NT2/D1 (cell line): ENCODE data around the gene LURAP1L.

Experiments used
- DNase-seq: peaks from one replicate; pipeline ENCODE4 v3.0.0-alpha.2; 2011; ENCODE audit warnings: low read depth, low spot score
- H3K27me3 ChIP-seq: 2 replicates; pipeline ENCODE4 v1.6.0; 2011; ENCODE audit warnings: mild to moderate bottlenecking; ENCODE audit not compliant: insufficient read length, insufficient read depth
- H3K36me3 ChIP-seq: 2 replicates; pipeline ENCODE4 v1.6.1; 2011; ENCODE audit warnings: mild to moderate bottlenecking, low read length, mixed read lengths; ENCODE audit not compliant: insufficient read depth, insufficient read length
- H3K4me1 ChIP-seq: 2 replicates; pipeline ENCODE4 v1.5.1; 2011; ENCODE audit not compliant: insufficient read depth, insufficient read length
- H3K4me3 ChIP-seq: 2 replicates; pipeline ENCODE4 v1.5.1; 2011; ENCODE audit warnings: low read depth; ENCODE audit not compliant: insufficient read length
- H3K9ac ChIP-seq: 2 replicates; pipeline ENCODE4 v1.6.0; 2011; ENCODE audit warnings: low read depth; ENCODE audit not compliant: insufficient read length
- H3K9me3 ChIP-seq: 2 replicates; pipeline ENCODE4 v1.5.1; 2011; ENCODE audit warnings: mild to moderate bottlenecking, low read length; ENCODE audit not compliant: insufficient read depth
- SUZ12 ChIP-seq: IDR thresholded peaks from 2 replicates; pipeline ENCODE4 v1.6.1; 2011; ENCODE audit not compliant: insufficient read length, insufficient read depth; ENCODE audit errors: extremely low read depth
- YY1 ChIP-seq: IDR thresholded peaks from 2 replicates; pipeline ENCODE4 v1.6.1; 2011; ENCODE audit not compliant: insufficient read length, insufficient read depth
- ZNF274 ChIP-seq: IDR thresholded peaks from 2 replicates; pipeline ENCODE4 v1.6.1; 2011; ENCODE audit warnings: mild to moderate bottlenecking, low read depth, low read length

Gene LURAP1L

GRCh38 chr9:12785941-12786340, 11.1 kb downstream of the LURAP1L start:
- Histone ChIP-seq H3K4me1 (no peaks in the 10 kb centered on the region), H3K9me3 (no peaks in the 10 kb centered on the region; the same call in 1 of the 2 replicates), H3K4me3 (no peak overlapping the region), H3K27me3 (no peaks in the 10 kb centered on the region), H3K9ac (no peak overlapping the region), H3K36me3 (no peaks in the 10 kb centered on the region)
- no peak for DNase-seq
- TF ChIP-seq ZNF274 (no peak), SUZ12 (no peak), YY1 (no peak)

DNA sequence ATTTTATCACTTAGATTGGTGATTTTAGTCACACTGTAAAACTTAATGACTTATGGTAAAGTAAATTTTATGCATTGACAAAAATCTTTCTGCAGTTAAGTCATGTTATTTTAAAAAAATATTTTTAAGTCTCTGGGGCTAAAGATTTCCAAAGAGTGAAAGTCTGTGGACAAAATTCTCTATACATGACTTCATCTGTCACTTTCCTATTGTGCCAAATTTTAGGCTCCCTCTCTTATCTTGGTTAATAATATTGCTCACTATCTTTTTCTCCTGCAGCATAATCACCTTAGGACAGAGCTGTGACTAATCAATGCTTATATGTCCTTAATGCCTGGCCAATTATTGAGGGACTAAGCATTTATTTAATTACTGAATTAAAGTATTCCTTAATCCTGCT, 15.2 kb downstream of the LURAP1L start:
- no peaks in the 10 kb centered on the region for H3K27me3 ChIP-seq
- H3K4me3 ChIP-seq, result no peak overlapping the region
- TF ChIP-seq ZNF274, result no peak
- TF ChIP-seq SUZ12, result no peak
- no peak for TF ChIP-seq YY1
- H3K36me3 ChIP-seq, result no peaks in the 10 kb centered on the region
- H3K9me3 ChIP-seq, result no peaks in the 10 kb centered on the region
- H3K4me1 ChIP-seq, result no peaks in the 10 kb centered on the region
- no peak for DNase-seq
- no peak overlapping the region for H3K9ac ChIP-seq

GRCh38 chr9:12790883-12791282, 16.1 kb downstream of the LURAP1L start:
- H3K4me1 ChIP-seq, result no peaks in the 10 kb centered on the region
- H3K4me3 ChIP-seq, result no peak overlapping the region
- H3K9ac ChIP-seq, result no peak overlapping the region
- no peak for DNase-seq
- no peaks in the 10 kb centered on the region for H3K27me3 ChIP-seq
- TF ChIP-seq SUZ12 (no peak), ZNF274 (no peak), YY1 (no peak)
- no peaks in the 10 kb centered on the region for H3K9me3 ChIP-seq
- no peaks in the 10 kb centered on the region for H3K36me3 ChIP-seq

DNA sequence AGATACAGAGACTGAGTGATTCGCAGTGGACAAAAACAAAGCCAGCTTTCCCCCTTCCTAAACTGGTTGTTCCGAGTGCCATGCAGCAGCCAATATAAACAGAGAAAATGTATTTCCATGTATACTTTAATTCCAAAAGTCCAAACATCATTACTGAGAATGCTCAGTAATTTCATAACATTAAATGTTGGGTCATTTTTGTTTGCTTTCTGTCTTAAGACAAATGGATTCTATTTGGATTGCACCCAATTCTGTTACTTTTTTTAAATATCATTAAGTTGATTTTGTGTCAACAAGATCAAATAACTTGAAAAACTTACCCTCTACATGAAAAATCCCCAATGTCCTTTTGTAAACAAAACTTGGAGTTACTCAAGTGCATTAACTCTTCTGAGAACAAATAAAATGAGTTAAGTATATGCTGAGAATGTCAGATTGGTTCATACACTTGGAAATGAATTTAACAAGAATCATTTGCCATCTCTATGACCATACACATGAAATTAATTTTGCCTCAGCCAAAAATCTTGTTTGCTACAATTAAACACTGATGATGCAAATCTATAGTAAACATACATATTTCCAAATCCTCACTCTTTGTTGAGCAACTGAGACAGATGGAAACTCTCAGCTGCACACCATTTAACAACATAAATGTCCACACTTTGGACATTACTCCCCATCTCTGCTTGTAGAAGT, 19.4 kb downstream of the LURAP1L start:
- no peak for DNase-seq
- H3K4me3 ChIP-seq, result no peak overlapping the region
- no peaks in the 10 kb centered on the region for H3K9me3 ChIP-seq
- H3K27me3 ChIP-seq, result no peaks in the 10 kb centered on the region
- no peak overlapping the region for H3K9ac ChIP-seq
- no peaks in the 10 kb centered on the region for H3K4me1 ChIP-seq
- TF ChIP-seq SUZ12 (no peak), YY1 (no peak)
- no peaks in the 10 kb centered on the region for H3K36me3 ChIP-seq

DNA sequence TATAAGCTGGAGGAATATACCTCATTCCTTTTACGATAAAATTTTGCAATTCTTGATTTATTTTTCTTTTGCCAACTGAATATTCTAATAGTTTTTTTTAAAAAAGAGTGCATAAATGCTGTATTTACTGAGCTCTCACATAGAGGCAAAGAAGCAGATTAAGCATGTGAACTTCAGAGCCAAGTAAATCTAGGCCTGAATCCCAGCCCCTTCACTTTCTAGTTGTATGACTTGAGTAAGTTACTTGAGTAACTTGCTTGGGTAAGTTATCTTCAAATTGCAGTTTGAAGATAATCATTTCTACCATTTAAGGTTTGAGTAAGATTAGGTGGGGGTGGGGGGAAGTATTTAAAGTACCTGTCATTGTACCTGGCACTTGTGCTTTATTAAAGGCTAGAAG, 21.8 kb downstream of the LURAP1L start:
- TF ChIP-seq YY1 (no peak), ZNF274 (no peak), SUZ12 (no peak)
- Histone ChIP-seq H3K27me3 (no peaks in the 10 kb centered on the region), H3K4me3 (no peak overlapping the region), H3K9ac (no peak overlapping the region), H3K36me3 (no peaks in the 10 kb centered on the region), H3K4me1 (no peaks in the 10 kb centered on the region), H3K9me3 (no peaks in the 10 kb centered on the region)
- no peak for DNase-seq

GRCh38 chr9:12797037-12797436, 22.2 kb downstream of the LURAP1L start:
- no peaks in the 10 kb centered on the region for H3K9me3 ChIP-seq
- no peak for TF ChIP-seq YY1
- TF ChIP-seq SUZ12, result no peak
- TF ChIP-seq ZNF274, result no peak
- no peaks in the 10 kb centered on the region for H3K36me3 ChIP-seq
- H3K9ac ChIP-seq, result no peak overlapping the region
- H3K4me3 ChIP-seq, result no peak overlapping the region
- no peak for DNase-seq
- H3K4me1 ChIP-seq, result no peaks in the 10 kb centered on the region
- H3K27me3 ChIP-seq, result no peaks in the 10 kb centered on the region

GRCh38 chr9:12798066-12798770, 23.4 kb downstream of the LURAP1L start:
- Histone ChIP-seq H3K9ac (no peak overlapping the region), H3K9me3 (no peaks in the 10 kb centered on the region), H3K36me3 (no peaks in the 10 kb centered on the region), H3K4me3 (no peak overlapping the region), H3K4me1 (no peaks in the 10 kb centered on the region), H3K27me3 (no peaks in the 10 kb centered on the region)
- TF ChIP-seq YY1 (no peak), ZNF274 (no peak)
- DNase-seq, result no peak
